ENCODE results near the gene C15orf39.

GRCh38 chr15:75231836-75232235, 30.2 kb downstream of the C15orf39 start:
- TF ChIP-seq ZNF670 (tag by site-specific recombination; IDR thresholded peaks at IDR 0.05; ENCODE audit: low read depth) (no peak), CTCF (tag by site-specific recombination; IDR thresholded peaks at IDR 0.05) (no peak), GLIS2 (tag by site-specific recombination; IDR thresholded peaks at IDR 0.05) (no peak), KLF16 (tag by site-specific recombination; IDR thresholded peaks at IDR 0.05) (no peak), ZBTB8A (tag by site-specific recombination; IDR thresholded peaks at IDR 0.05) (no peak), ZNF48 (tag by site-specific recombination; IDR thresholded peaks at IDR 0.05) (no peak)

Measured in HEK293 (cell line).